HG03060 (cell line): ENCODE results near the gene CDC27.
"Not testable (repeated sequence)": the region's sequence is repeated elsewhere in the genome, so short reads cannot be mapped to it uniquely, and the experiment has no call there.

Experiments used
- ATAC-seq: cut with Tn5 transposase; IDR thresholded peaks from one replicate; pipeline ENCODE4 v1.9.1; 2021; ENCODE audit warnings: low read depth, moderate number of reproducible peaks; ENCODE audit not compliant: unreplicated experiment

The CDC27 gene

GRCh38 chr17:47188876-47189731 is at the start of gene CDC27:
TSS of gene CDC27 (minus strand) at chr17:47189295. CDS start at chr17:47189172, 123 bp downstream.
- ATAC-seq, result peak; percentile 91

GRCh38 chr17:47238321-47239010 is 49.4 kb upstream of the CDC27 start:
- no peak for ATAC-seq

- no peak for ATAC-seq
Observed at GRCh38 chr17:47237841-47238240, 48.7 kb upstream of the CDC27 start.

GRCh38 chr17:47235923-47236322 is 46.8 kb upstream of the CDC27 start:
- no peak for ATAC-seq

GRCh38 chr17:47235506-47235905 is 46.4 kb upstream of the CDC27 start:
- no peak for ATAC-seq

GRCh38 chr17:47232465-47232864 is 43.4 kb upstream of the CDC27 start:
- ATAC-seq, result no peak

- ATAC-seq, result no peak
Observed at GRCh38 chr17:47231866-47232265, 42.8 kb upstream of the CDC27 start.

- no peak for ATAC-seq
Observed at GRCh38 chr17:47231334-47231733, 42.2 kb upstream of the CDC27 start.

GRCh38 chr17:47230864-47231263 is 41.8 kb upstream of the CDC27 start:
- ATAC-seq, result no peak

GRCh38 chr17:47229535-47230443 is 40.7 kb upstream of the CDC27 start:
- ATAC-seq, result peak; percentile 59

GRCh38 chr17:47227862-47228261 is 38.8 kb upstream of the CDC27 start:
- ATAC-seq, result no peak

- ATAC-seq, result no peak
Observed at GRCh38 chr17:47225911-47226688, 37.0 kb upstream of the CDC27 start.

- no peak for ATAC-seq
Observed at GRCh38 chr17:47225436-47225858, 36.4 kb upstream of the CDC27 start.

GRCh38 chr17:47224966-47225365 is 35.9 kb upstream of the CDC27 start:
- no peak for ATAC-seq

GRCh38 chr17:47224077-47224476 is 35.0 kb upstream of the CDC27 start:
- not testable (repeated sequence) for ATAC-seq

- ATAC-seq, result no peak
Observed at GRCh38 chr17:47223460-47223859, 34.4 kb upstream of the CDC27 start.

GRCh38 chr17:47223007-47223406 is 33.9 kb upstream of the CDC27 start:
- ATAC-seq, result no peak

GRCh38 chr17:47222047-47222446 is 33.0 kb upstream of the CDC27 start:
- no peak for ATAC-seq

GRCh38 chr17:47221154-47221553 is 32.1 kb upstream of the CDC27 start:
- no peak for ATAC-seq

GRCh38 chr17:47220531-47220999 is 31.5 kb upstream of the CDC27 start:
- no peak for ATAC-seq
